Activated naive CD4-positive, alpha-beta T cell treated with anti-CD3 and anti-CD28 coated beads, Interleukin-2, amount 50 U/mL, for 72 hours (primary cell): ENCODE measurements around the gene VCAM1. TPM values are rescaled to one million over a fixed set of nuclear protein-coding genes. Genes with fewer than 3 reads are reported as not detected.

ENCODE experiments used
- ATAC-seq, 2 donors: fragments of 150-1000 bp; cut with Tn5 transposase; 2 replicates each; pipeline ENCODE4 v1.10.0; 2021; ENCODE audit warnings: mild to moderate bottlenecking in 2 of 2, moderate library complexity in 2 of 2
- DNase-seq, 2 donors: peaks; one replicate each; pipeline ENCODE4 v3.0.0; 2021 to 2022; ENCODE audit warnings: low spot score in 2 of 2
- H3K27ac Mint-ChIP-seq, 2 donors: one replicate each; pipeline ENCODE4 v1.8.0; 2022; ENCODE audit warnings: mild to moderate bottlenecking in 2 of 2, mixed read lengths in 2 of 2
- H3K36me3 Mint-ChIP-seq, 2 donors: one replicate each; pipeline ENCODE4 v1.8.0; 2022; ENCODE audit warnings: mixed read lengths in 2 of 2
- H3K9me3 Mint-ChIP-seq, 2 donors: one replicate each; pipeline ENCODE4 v1.8.0; 2022; ENCODE audit warnings: mixed read lengths in 2 of 2
- total RNA-seq, 2 donors: library from RNA; stranded (reverse); gene quantifications; one replicate each; pipeline ENCODE4 v1.2.3, GENCODE V29; 2022

VCAM1 gene
- total RNA-seq, 2 donors from 2014 or later = 0.36 TPM; not detected in 1

GRCh38 chr1:100718581-100718980 is 961 bp upstream of the VCAM1 start:
- H3K27ac Mint-ChIP-seq = no peak overlapping the region
- H3K9me3 Mint-ChIP-seq = no peaks in the 10 kb centered on the region
- DNase-seq (no peak), ATAC-seq (no peak)
- H3K36me3 Mint-ChIP-seq = no peaks in the 10 kb centered on the region

DNA sequence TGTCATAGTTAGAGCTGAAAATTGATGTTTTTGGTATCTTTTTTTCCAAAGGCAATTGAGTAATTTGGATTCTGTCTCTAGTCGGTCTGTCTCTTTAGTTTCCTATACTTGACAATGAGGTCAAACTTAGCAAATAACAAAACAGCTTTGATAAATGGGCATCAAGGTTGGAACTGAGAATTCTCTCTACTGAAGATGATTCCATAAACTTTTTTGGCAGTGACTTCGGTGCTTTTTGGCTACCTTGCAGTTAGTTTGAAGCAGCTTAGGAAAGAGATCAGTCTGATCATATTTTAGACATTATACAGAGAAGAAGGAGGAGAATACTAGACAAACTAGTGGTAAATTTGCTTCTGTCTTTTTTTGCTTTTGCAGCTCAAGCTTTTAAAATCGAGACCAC is 559 bp downstream of the VCAM1 start:
- Mint-ChIP-seq H3K36me3 (no peaks in the 10 kb centered on the region), H3K9me3 (no peaks in the 10 kb centered on the region), H3K27ac (no peak overlapping the region)
- DNase-seq (no peak), ATAC-seq (no peak)

GRCh38 chr1:100720751-100721150 is 1.2 kb downstream of the VCAM1 start:
- no peak for ATAC-seq
- Mint-ChIP-seq H3K36me3 (no peaks in the 10 kb centered on the region), H3K9me3 (no peaks in the 10 kb centered on the region)

DNA sequence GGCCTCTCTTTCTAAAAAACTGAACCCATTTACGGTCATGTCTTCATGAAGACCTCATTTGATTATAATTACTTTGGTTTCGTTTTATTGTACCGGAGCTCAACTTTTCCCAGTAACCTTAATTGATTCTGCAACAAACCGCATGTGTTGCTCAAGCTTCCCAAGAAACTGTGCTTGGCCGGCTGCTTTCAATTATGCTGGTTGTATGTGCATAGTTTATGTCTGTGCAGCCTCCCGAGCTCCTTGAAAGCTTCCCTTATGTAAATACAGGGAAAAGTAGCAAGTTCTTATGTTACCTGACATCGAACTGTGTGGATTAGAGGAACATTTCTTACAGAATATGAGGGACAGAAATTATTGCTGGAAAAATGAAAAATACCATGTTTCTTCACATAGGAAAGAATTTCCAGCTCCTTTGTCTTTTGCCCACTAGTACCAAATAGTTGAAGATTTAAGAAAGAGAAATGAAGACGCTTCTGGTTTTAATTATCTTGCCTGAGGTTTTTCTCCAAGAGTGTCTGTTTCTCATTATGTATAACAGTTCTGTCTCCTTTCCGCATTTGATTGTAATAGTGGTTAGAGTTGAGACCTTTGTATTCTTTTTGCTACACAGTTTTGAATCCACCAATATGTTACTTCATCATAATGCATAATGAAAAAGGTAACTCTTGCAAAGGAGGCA is 2.1 kb downstream of the VCAM1 start:
- no peaks in the 10 kb centered on the region for H3K36me3 Mint-ChIP-seq
- no peaks in the 10 kb centered on the region for H3K9me3 Mint-ChIP-seq
- DNase-seq (no peak), ATAC-seq (no peak)
- no peak overlapping the region for H3K27ac Mint-ChIP-seq

More at GRCh38 chr1:100720751-100721150, 1.2 kb downstream of the VCAM1 start:
- no peak overlapping the region for H3K27ac Mint-ChIP-seq
- no peak for DNase-seq

- ATAC-seq = no peak
- Mint-ChIP-seq H3K27ac (no peak overlapping the region), H3K36me3 (no peaks in the 10 kb centered on the region), H3K9me3 (no peaks in the 10 kb centered on the region)
- DNase-seq = no peak
Observed at GRCh38 chr1:100722221-100722620, 2.7 kb downstream of the VCAM1 start.

DNA sequence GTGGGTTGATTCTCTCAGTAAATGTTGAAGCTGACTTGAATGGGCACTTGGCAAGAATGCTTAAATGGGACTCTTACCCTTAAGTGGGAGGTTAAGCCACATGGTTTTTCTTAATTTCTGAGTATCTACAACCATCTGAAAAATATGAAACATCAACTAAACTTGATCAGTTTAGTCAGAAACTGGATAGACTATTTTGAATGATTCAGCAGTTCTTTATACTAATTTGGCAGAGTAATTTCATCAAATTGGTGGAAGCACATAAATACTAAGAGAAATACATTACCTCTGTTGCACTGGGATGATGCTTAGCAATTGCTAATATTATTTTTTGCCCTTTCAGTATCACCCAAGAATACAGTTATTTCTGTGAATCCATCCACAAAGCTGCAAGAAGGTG is 4.7 kb downstream of the VCAM1 start:
- Mint-ChIP-seq H3K36me3 (no peaks in the 10 kb centered on the region), H3K27ac (no peak overlapping the region), H3K9me3 (no peaks in the 10 kb centered on the region)
- DNase-seq = no peak
- ATAC-seq = no peak

DNA sequence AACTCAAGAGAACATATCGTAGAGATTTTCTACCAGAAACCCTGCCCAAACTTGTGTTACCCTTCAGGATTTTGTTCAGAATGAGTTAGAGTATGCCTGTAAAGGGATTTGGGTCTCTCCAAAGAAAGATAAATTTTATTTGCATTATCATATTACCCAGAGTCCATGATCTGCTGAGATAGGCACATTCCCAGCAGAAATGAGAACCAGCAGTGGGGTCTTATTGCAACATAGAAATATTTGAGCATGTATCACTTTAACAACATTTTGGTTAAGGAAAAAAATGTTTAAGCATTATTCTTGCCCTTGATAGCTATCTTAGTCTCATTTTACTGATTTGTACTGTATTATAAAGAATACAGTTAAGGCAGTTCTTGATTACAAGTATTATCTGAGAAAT is 10.6 kb downstream of the VCAM1 start:
- Mint-ChIP-seq H3K36me3 (no peaks in the 10 kb centered on the region), H3K9me3 (peaks cover 0 to 3% of the 10 kb centered on the region in 2 donors), H3K27ac (no peak overlapping the region)
- ATAC-seq = no peak
- DNase-seq = no peak

DNA sequence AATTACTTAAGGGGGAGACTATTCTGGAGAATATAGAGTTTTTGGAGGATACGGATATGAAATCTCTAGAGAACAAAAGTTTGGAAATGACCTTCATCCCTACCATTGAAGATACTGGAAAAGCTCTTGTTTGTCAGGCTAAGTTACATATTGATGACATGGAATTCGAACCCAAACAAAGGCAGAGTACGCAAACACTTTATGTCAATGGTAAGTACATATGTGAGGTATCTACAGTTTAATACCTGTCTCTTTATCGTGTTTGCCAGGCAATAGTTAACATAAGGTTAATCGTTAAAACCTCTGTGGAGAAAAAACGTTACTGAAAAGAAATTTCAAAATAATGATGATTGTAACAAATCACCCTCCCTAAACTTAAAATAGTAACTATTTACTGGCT is 11.8 kb downstream of the VCAM1 start:
- DNase-seq (no peak), ATAC-seq (no peak)
- no peaks in the 10 kb centered on the region for H3K36me3 Mint-ChIP-seq
- H3K9me3 Mint-ChIP-seq = peaks cover 0 to 3% of the 10 kb centered on the region in 2 donors
- no peak overlapping the region for H3K27ac Mint-ChIP-seq

DNA sequence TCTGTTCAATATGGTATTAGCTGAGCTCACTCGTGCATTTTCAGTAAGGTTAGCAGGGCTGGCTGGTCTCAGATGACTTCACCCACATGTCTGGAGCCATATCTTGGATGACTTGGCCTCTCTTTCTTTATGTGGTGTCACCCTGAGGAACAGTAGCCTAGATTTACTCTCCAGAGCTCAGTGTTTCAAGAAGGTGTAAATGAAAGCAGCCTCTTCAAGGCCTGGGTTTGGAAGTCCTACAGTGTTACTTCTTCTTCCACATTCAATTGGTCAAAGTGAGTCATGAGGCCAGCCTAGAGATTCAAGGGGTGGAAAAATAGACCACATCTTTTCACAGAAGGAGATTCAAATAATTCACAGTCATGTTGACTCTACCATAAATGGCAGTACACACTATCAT is 12.2 kb downstream of the VCAM1 start:
- no peak for ATAC-seq
- no peak for DNase-seq
- H3K9me3 Mint-ChIP-seq = peaks cover 0 to 3% of the 10 kb centered on the region in 2 donors
- H3K27ac Mint-ChIP-seq = no peak overlapping the region
- H3K36me3 Mint-ChIP-seq = no peaks in the 10 kb centered on the region

DNA sequence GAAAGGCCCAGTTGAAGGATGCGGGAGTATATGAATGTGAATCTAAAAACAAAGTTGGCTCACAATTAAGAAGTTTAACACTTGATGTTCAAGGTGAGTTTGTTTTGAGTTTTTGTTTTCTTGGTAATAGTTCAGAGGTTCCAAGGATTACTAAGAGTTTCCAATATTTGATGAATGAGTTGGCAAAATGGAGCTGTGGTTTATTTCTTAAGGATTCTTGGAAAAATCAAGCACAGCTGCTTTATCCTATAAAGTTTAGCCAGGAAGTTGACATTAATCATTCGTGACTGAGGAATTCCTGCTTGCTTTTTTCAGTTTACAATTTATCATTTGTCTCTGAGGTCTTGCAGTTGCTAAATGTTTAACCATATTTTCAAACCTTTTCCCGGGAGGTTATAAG is 15.1 kb downstream of the VCAM1 start:
- Mint-ChIP-seq H3K27ac (no peak overlapping the region), H3K9me3 (peaks cover 0 to 3% of the 10 kb centered on the region in 2 donors), H3K36me3 (no peaks in the 10 kb centered on the region)
- no peak for ATAC-seq
- DNase-seq = no peak

- ATAC-seq (no peak), DNase-seq (no peak)
- no peaks in the 10 kb centered on the region for H3K36me3 Mint-ChIP-seq
Observed at GRCh38 chr1:100735244-100735643, 15.7 kb downstream of the VCAM1 start.

GRCh38 chr1:100736324-100736723 is 16.8 kb downstream of the VCAM1 start:
- ATAC-seq (no peak), DNase-seq (no peak)
- H3K9me3 Mint-ChIP-seq = peaks cover 0 to 3% of the 10 kb centered on the region in 2 donors
- no peak overlapping the region for H3K27ac Mint-ChIP-seq
- H3K36me3 Mint-ChIP-seq = no peaks in the 10 kb centered on the region

More at GRCh38 chr1:100735244-100735643, 15.7 kb downstream of the VCAM1 start:
- Mint-ChIP-seq H3K9me3 (peaks cover 0 to 3% of the 10 kb centered on the region in 2 donors), H3K27ac (no peak overlapping the region)

GRCh38 chr1:100736746-100737145 is 17.2 kb downstream of the VCAM1 start:
- Mint-ChIP-seq H3K27ac (no peak overlapping the region), H3K9me3 (peaks cover 0 to 3% of the 10 kb centered on the region in 2 donors), H3K36me3 (no peaks in the 10 kb centered on the region)
- no peak for DNase-seq
- no peak for ATAC-seq

- Mint-ChIP-seq H3K27ac (no peak overlapping the region), H3K9me3 (no peaks in the 10 kb centered on the region), H3K36me3 (no peaks in the 10 kb centered on the region)
- no peak for ATAC-seq
- no peak for DNase-seq
Observed at GRCh38 chr1:100746542-100746932, 27.0 kb downstream of the VCAM1 start.

DNA sequence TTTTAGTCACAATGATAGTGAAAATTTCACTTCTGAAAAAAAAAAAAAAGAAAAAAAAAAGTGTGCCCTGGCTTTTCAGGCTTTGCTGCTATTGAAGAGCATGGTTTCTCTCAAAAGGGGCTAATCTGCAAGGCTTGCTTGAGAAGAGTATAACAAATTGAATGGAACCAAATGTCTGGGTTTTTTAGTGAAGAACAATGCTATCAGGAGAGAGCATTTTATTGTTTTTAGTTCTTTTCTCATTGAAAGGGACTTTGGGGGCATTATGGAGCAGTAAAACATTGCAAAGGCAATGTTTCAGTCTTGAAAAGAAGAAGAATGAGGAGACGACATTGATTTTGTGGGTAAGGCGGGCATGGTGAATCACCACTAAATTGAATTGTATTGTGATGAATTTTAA is 28.2 kb downstream of the VCAM1 start:
- Mint-ChIP-seq H3K27ac (no peak overlapping the region), H3K36me3 (no peaks in the 10 kb centered on the region), H3K9me3 (no peaks in the 10 kb centered on the region)
- no peak for DNase-seq
- no peak for ATAC-seq

- Mint-ChIP-seq H3K9me3 (no peaks in the 10 kb centered on the region), H3K27ac (no peak overlapping the region), H3K36me3 (no peaks in the 10 kb centered on the region)
- DNase-seq (no peak), ATAC-seq (no peak)
Observed at GRCh38 chr1:100750005-100750885, 30.7 kb downstream of the VCAM1 start.

DNA sequence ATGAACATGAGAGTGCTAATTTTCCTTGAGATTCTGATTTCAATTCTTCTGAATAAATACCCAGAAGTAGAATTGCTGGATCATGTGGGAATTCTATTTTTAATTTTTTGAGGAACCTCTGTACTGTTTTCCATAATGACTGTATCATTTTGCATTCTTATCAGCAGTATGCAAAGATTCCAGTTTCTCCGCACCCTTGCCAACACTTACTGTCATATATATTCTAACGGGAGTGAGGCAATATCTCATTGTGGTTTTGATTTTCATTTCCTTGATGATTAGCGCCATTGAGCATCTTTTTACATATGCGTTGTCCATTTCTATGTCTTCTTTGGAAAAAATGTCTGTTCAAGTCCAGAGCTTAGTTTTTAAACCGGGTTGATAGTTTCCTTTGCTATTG is 33.2 kb downstream of the VCAM1 start:
- DNase-seq = no peak
- ATAC-seq = no peak
- no peaks in the 10 kb centered on the region for H3K9me3 Mint-ChIP-seq
- no peak overlapping the region for H3K27ac Mint-ChIP-seq
- H3K36me3 Mint-ChIP-seq = no peaks in the 10 kb centered on the region

DNA sequence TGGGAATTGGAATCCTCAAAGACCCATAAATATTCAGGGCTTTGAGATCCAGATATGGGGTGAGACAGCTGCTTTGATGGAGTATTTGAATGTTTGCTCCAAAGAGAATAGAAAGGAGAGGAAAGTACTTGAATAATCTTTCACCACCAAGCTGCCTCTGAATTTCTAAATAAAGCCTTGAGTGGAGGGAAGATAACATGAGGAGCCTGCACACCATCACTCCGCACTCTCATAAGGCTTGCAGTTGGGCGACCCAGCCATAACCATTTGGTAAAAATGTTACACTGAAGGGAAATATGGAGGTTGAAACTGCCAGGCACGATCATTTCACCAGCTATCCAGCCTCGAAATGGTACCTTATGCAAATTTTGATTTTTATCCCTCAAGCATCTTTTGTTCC is 38.4 kb downstream of the VCAM1 start:
- Mint-ChIP-seq H3K9me3 (no peaks in the 10 kb centered on the region), H3K27ac (no peak overlapping the region), H3K36me3 (no peaks in the 10 kb centered on the region)
- ATAC-seq (no peak), DNase-seq (no peak)
